GM12875 (cell line): ENCODE data around the gene ZPBP2.

Experiments used
- H3K4me3 ChIP-seq: one replicate; pipeline ENCODE4 v1.5.1; 2011; ENCODE audit warnings: low read depth, low read length, control low read depth
- CTCF ChIP-seq: IDR thresholded peaks from 2 replicates; pipeline ENCODE4 v1.5.1; 2011; ENCODE audit warnings: low read depth, mild to moderate bottlenecking, control low read depth, inconsistent platforms, low read length, moderate library complexity, borderline replicate concordance; ENCODE audit not compliant: insufficient read depth

Gene ZPBP2

DNA sequence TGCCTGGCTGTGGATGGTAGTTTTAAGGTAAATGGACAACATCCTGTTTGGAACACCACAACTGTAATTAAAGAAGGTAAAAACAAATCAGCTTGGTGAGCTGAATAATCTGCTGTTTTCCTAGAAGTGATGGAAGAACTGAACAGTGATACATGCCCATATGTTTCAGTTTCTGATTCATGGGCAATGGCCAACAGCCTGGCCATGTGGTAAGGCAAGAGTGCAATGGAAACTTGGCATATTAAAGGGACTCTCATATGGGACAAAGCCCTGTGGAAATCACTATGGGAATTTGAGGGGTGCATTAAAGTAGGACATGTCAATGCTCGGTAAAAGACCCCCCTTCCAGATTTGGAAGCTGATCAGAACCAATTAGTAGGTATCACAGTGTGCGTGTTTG, 41.7 kb upstream of the ZPBP2 start:
- H3K4me3 ChIP-seq: no peak overlapping the region
- TF ChIP-seq CTCF: no peak

DNA sequence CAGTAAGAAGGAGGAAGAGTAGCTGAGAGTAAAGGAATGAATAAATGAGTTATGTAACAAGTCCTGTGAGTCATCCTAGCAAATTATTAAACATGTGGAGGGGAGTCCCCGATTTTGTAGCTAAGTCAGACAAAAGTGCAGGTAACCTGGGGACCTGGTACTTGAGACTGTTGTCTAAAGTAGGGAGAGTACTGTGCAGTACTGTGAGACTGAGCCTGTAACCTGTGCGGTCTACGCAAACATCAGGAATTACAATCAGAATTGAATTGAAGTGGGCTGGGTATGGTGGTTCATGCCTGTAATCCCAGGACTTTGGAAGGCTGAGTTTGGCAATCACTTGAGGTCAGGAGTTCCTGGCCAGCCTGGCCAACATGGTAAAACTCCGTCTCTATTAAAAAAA, 39.6 kb upstream of the ZPBP2 start:
- H3K4me3 ChIP-seq: no peak overlapping the region
- TF ChIP-seq CTCF: no peak

- no peak overlapping the region for H3K4me3 ChIP-seq
- TF ChIP-seq CTCF: no peak
Observed at GRCh38 chr17:39831588-39831987, 36.4 kb upstream of the ZPBP2 start.

DNA sequence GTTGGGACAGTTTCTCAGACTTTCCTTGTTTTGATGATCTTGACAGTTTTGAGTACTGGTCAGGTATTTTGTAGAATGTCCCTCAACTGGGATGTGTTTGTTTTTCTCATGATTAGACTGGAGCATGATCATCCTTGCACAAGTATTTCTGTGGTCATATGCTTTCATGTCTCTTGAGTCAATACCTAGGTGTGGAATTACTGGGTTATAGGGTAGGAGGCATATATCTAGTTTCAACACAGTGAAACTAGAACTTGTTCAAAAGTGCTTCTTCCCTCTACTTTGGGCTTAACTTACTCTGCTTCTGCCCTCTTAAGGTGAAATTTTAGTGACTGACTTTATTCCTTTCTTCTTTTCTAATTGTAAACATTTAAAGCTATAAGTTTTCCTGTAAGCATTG, 34.0 kb upstream of the ZPBP2 start:
- TF ChIP-seq CTCF: no peak
- no peak overlapping the region for H3K4me3 ChIP-seq

GRCh38 chr17:39835038-39835786, 32.8 kb upstream of the ZPBP2 start:
- no peak overlapping the region for H3K4me3 ChIP-seq
- TF ChIP-seq CTCF: peak; percentile 6; the same call in 1 of the 2 replicates

DNA sequence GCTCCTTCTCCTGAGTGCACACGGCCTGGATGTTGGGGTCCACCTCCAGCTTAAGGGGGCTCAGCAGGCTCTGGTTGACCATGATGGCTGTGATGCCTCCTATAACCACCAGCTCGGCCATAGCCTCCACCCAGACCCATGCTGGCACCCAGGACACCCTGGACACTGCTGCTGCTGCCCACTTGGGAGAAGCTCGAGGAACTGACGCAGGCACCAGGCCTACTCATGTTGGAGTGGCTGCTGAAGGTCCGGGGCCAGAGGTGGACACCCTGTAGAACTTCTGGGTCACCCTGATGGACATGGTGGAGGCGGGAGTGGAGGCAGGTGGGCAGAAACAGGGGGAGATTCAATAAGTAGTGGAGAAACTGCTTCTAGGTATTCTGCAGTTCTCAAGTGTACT, 31.9 kb upstream of the ZPBP2 start:
- no peak overlapping the region for H3K4me3 ChIP-seq
- TF ChIP-seq CTCF: no peak

GRCh38 chr17:39838057-39838456, 29.9 kb upstream of the ZPBP2 start:
- no peak overlapping the region for H3K4me3 ChIP-seq
- no peak for TF ChIP-seq CTCF
